Right lobe of liver (tissue), 4 donors: ENCODE results near the gene MCTP1.

Experiments used
- CTCF ChIP-seq, 4 donors: fragments of 200-600 bp in 3 of 4; fragments of 450-650 bp in 1 of 4; IDR thresholded peaks; one replicate each; pipeline versions ENCODE4 v1.5.1 to v1.8.0; 2016 to 2022; ENCODE audit warnings: antibody characterized with exemption in 4 of 4, mild to moderate bottlenecking in 2 of 4
- POLR2A ChIP-seq: fragments of 450-650 bp; IDR thresholded peaks from one replicate; pipeline ENCODE4 v1.6.1; 2017; ENCODE audit warnings: antibody characterized with exemption, mild to moderate bottlenecking
- donor health status: DM: no; HTN: no; CAD: no.
- donor health status: DM: no; HTN: no; CAD: no.
- donor health status: DM: no; HTN: yes; CAD: no.

- no peak for TF ChIP-seq CTCF (IDR thresholded peaks at IDR 0.05)
- no peak for TF ChIP-seq POLR2A
These were observed 393.3 kb downstream of the MCTP1 start for GRCh38 chr5:94891565-94891964.
